22Rv1 (cell line): ENCODE data around the gene CAMTA1.

Experiments
- CTCF ChIP-seq: fragments of 450-650 bp; IDR thresholded peaks from 2 replicates; pipeline ENCODE4 v1.5.1; 2017; ENCODE audit warnings: mild to moderate bottlenecking
- ZFX ChIP-seq: fragments of 450-650 bp; IDR thresholded peaks from 2 replicates; pipeline ENCODE4 v1.6.1; 2017; ENCODE audit warnings: antibody characterized with exemption, borderline replicate concordance

GRCh38 chr1:7770669-7770996, 985.4 kb downstream of the CAMTA1 start:
- TF ChIP-seq CTCF (no peak), ZFX (no peak)
